Astrocyte of the cerebellum (primary cell): ENCODE data around the gene ANKH.

ENCODE experiments used
- DNase-seq: peaks from one replicate; pipeline ENCODE4 v3.0.0-alpha.2; 2011; ENCODE audit warnings: low read depth
- H3K4me3 ChIP-seq: 2 replicates; pipeline ENCODE4 v1.5.1; 2011; ENCODE audit warnings: mild to moderate bottlenecking, low read depth, low read length, moderate library complexity
- CTCF ChIP-seq: IDR thresholded peaks from 2 replicates; pipeline ENCODE4 v1.5.1; 2012; ENCODE audit warnings: low read length, low read depth, moderate library complexity, mild to moderate bottlenecking; ENCODE audit errors: missing control alignments
- in situ Hi-C: cut with HindIII; loops from 2 replicates; pipeline ENCODE4 v1.10.0; 2017; ENCODE audit warnings: low sequenced_read_pairs

ANKH gene

GRCh38 chr5:14672484-14673394 is 198.8 kb downstream of the ANKH start:
- H3K4me3 ChIP-seq, result no peak overlapping the region
- in situ Hi-C loops, result no loop called here
- no peak for DNase-seq

GRCh38 chr5:14672082-14672481 is 199.5 kb downstream of the ANKH start:
- TF ChIP-seq CTCF, result no peak
- in situ Hi-C loops, result no loop called here
- H3K4me3 ChIP-seq, result no peak overlapping the region
- DNase-seq, result no peak

More at GRCh38 chr5:14672484-14673394, 198.8 kb downstream of the ANKH start:
- TF ChIP-seq CTCF, result no peak

- in situ Hi-C loops, result no loop called here
- no peak overlapping the region for H3K4me3 ChIP-seq
- no peak for TF ChIP-seq CTCF
- DNase-seq, result no peak
These were observed 200.2 kb downstream of the ANKH start for GRCh38 chr5:14671414-14671813.

GRCh38 chr5:14669975-14670374 is 201.6 kb downstream of the ANKH start:
- DNase-seq, result peak; percentile 67
- in situ Hi-C loops, result no loop called here
- no peak for TF ChIP-seq CTCF
- no peak overlapping the region for H3K4me3 ChIP-seq

GRCh38 chr5:14669415-14669814 is 202.2 kb downstream of the ANKH start:
- H3K4me3 ChIP-seq, result no peak overlapping the region
- DNase-seq, result no peak
- in situ Hi-C loops, result no loop called here
- no peak for TF ChIP-seq CTCF

GRCh38 chr5:14668181-14668591 is 203.4 kb downstream of the ANKH start:
- no peak for TF ChIP-seq CTCF
- no peak overlapping the region for H3K4me3 ChIP-seq
- DNase-seq, result no peak
- in situ Hi-C loops, result no loop called here
